Common myeloid progenitor, CD34-positive (primary cell): ENCODE data around the gene SDR42E1.

Experiments used
- CTCF ChIA-PET: fragments of 350-600 bp; sonication (Branson Sonifier 250); formaldehyde crosslinking; loops from one replicate; lab custom pipeline; 2021; ENCODE audit warnings: antibody characterized with exemption; lab: Charles Lee
- POLR2A ChIA-PET: fragments of 350-600 bp; sonication (Branson Sonifier 250); formaldehyde crosslinking; loops from one replicate; lab custom pipeline; 2021; ENCODE audit warnings: antibody characterized with exemption; lab: Charles Lee
- DNase-seq, 3 donors: peaks; one replicate each; pipeline versions ENCODE4 v3.0.0 to v3.0.0-alpha.2; 2013
- H3K27ac ChIP-seq, 2 experiments: 1 replicate in 1 of 2; 2 replicates in 1 of 2; pipeline ENCODE4 v1.7.0; 2013; ENCODE audit warnings: inconsistent platforms in 2 of 2, low read length in 2 of 2, mild to moderate bottlenecking in 2 of 2, low read depth in 1 of 2, moderate library complexity in 1 of 2; ENCODE audit not compliant: severe bottlenecking in 2 of 2, insufficient read depth in 1 of 2, poor library complexity in 1 of 2
- H3K27me3 ChIP-seq, 5 experiments: replicated peaks in 2 of 5; 1 replicate in 3 of 5; 2 replicates in 2 of 5; pipeline versions ENCODE4 v1.6.1 to v1.7.0; 2013; ENCODE audit warnings: low read length in 4 of 5, mild to moderate bottlenecking in 2 of 5, moderate library complexity in 2 of 5, inconsistent platforms in 1 of 5; ENCODE audit not compliant: insufficient read depth in 5 of 5, control insufficient read depth in 4 of 5
- H3K36me3 ChIP-seq, 4 experiments: 1 replicate in 2 of 4; 2 replicates in 2 of 4; pipeline versions ENCODE4 v1.6.1 to v1.7.0; 2013; ENCODE audit warnings: low read length in 3 of 4, control low read depth in 1 of 4, mild to moderate bottlenecking in 1 of 4; ENCODE audit not compliant: control insufficient read depth in 4 of 4, insufficient read depth in 4 of 4
- H3K4me1 ChIP-seq, 4 experiments: 1 replicate in 3 of 4; 2 replicates in 1 of 4; pipeline versions ENCODE4 v1.6.1 to v1.7.1; 2013; ENCODE audit warnings: low read length in 3 of 4, mild to moderate bottlenecking in 3 of 4, control low read depth in 1 of 4, inconsistent platforms in 1 of 4, moderate library complexity in 1 of 4; ENCODE audit not compliant: control insufficient read depth in 4 of 4, insufficient read depth in 4 of 4; ENCODE audit errors: control extremely low read depth in 1 of 4
- H3K4me3 ChIP-seq, 7 experiments: 1 replicate in 4 of 7; 2 replicates in 3 of 7; pipeline versions ENCODE4 v1.5.1 to v1.7.0; 2013; ENCODE audit warnings: mild to moderate bottlenecking in 7 of 7, low read length in 6 of 7, moderate library complexity in 6 of 7, inconsistent platforms in 2 of 7, low read depth in 2 of 7, control low read depth in 1 of 7; ENCODE audit not compliant: insufficient read depth in 4 of 7, control insufficient read depth in 1 of 7; ENCODE audit errors: extremely low read depth in 1 of 7
- H3K9me3 ChIP-seq, 5 experiments: 1 replicate in 4 of 5; 2 replicates in 1 of 5; pipeline versions ENCODE4 v1.6.1 to v1.7.1; 2013; ENCODE audit warnings: low read length in 4 of 5, mild to moderate bottlenecking in 2 of 5, inconsistent platforms in 1 of 5, low read depth in 1 of 5, moderate library complexity in 1 of 5; ENCODE audit not compliant: control insufficient read depth in 4 of 5, insufficient read depth in 2 of 5; ENCODE audit errors: control extremely low read depth in 1 of 5
- WGBS: methylation state at CpG from one replicate; pipeline ENCODE4 v1.1.5; 2013; ENCODE audit not compliant: insufficient coverage; 5-methylcytosine and 5-hydroxymethylcytosine counted together

SDR42E1 gene

DNA sequence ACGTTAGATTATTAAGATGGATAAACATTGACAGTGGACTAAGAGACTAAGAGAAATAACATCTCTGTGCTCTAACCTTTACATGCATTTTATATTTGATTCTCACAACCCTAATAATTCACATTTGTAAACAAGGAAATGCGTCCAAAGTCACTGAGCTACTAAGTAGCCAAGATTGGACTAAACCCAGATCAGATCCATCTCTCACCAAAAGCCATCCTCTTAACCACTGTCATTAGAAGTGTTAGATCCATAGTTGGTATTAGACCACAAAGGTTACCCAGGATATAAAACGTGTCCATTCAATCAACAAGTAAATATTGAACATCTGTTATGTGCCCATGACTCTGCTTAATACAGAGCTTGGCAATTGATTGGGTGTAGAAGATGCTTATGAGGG, 29.0 kb upstream of the SDR42E1 start:
- Histone ChIP-seq H3K27me3 (peaks cover 0 to 14% (median 6%) of the 10 kb centered on the region in 5 experiments), H3K36me3 (no peaks in the 10 kb centered on the region), H3K4me1 (no peaks in the 10 kb centered on the region), H3K9me3 (no peaks in the 10 kb centered on the region), H3K4me3 (no peak overlapping the region), H3K27ac (no peak overlapping the region)
- ChIA-PET CTCF (interaction anchor here (1.2 kb wide), 1 partner anchor 189 kb away, joined by 3 read pairs; no protein-coding TSS in a partner anchor), POLR2A (no interaction called here)
- 75% methylated on average over 1 of the region's 3 CpGs for WGBS
- no peak for DNase-seq

DNA sequence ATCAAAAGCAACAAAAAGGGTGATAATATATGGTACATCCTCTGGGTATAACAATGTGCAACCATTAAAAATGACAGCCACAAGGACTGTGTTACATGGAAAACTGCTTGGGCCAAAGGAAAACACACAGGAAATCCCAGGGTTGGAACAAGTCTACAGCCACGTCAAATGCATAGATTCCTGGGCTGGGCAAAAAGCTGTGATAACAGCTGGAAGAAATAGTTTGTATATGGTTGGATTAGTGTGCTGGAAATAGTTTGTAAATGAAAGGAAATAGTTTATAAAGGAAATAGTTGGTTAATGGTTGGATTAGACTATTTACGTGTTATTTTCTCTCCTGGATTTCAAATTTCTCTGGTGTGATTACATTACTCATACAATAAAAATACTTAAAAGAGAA, 26.4 kb upstream of the SDR42E1 start:
- DNase-seq, result no peak
- H3K9me3 ChIP-seq, result no peaks in the 10 kb centered on the region
- CTCF ChIA-PET, result no interaction called here
- 57% methylated on average over 1 of the region's 2 CpGs for WGBS
- no peak overlapping the region for H3K27ac ChIP-seq
- H3K36me3 ChIP-seq, result no peaks in the 10 kb centered on the region
- H3K27me3 ChIP-seq, result peaks cover 0 to 20% (median 6%) of the 10 kb centered on the region in 5 experiments
- POLR2A ChIA-PET, result no interaction called here
- no peaks in the 10 kb centered on the region for H3K4me1 ChIP-seq
- H3K4me3 ChIP-seq, result no peak overlapping the region

DNA sequence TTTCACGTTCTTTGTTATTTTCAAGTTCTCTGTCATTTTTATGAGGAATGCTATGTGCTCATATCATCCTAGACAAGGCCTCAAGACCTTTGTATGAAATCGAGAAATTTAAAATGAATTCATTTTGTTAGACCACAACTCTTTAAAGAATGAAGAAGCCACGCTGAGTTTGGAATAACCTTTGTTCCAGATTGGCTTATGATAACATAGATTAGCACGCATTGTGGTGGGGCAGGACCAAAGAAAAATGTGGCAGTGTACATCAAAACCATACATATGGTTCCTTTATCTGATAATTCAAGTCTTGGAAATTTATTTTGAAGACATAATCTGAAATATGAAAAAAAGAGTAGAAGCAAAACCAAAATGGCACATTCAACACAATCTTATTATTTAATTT, 26.0 kb upstream of the SDR42E1 start:
- Histone ChIP-seq H3K36me3 (no peaks in the 10 kb centered on the region), H3K27ac (no peak overlapping the region), H3K9me3 (no peaks in the 10 kb centered on the region), H3K4me3 (no peak overlapping the region), H3K27me3 (peaks cover 0 to 20% (median 6%) of the 10 kb centered on the region in 5 experiments), H3K4me1 (no peaks in the 10 kb centered on the region)
- no peak for DNase-seq
- POLR2A ChIA-PET, result no interaction called here
- WGBS, result no CpG with 5 or more reads among the region's 4 CpGs
- CTCF ChIA-PET, result no interaction called here

DNA sequence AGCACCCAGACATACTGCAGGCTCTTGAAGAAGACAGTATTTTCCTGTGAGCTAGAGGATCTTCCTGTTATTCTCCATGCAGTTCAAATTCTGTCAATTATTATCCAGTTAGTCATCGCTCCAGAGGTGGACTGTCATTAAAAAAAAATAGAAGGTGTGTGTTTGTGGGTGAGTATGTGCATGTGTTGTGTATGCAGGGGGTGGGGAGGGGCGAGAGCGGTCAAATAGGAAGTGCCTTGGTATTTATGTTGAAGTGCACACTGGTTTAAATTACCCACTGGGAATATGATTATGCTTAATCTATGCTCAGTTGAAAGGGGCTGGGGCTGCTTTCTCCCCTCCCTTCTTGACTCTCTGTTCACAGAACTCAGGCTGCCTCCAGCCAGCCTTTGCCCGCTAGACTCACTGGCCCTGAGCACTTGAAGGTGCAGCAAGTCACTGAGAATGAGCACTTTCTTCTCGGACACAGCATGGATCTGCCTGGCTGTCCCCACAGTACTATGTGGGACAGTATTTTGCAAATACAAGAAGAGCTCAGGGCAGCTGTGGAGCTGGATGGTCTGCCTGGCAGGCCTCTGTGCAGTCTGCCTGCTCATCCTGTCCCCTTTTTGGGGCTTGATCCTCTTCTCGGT, 23.8 kb upstream of the SDR42E1 start, which contains the start of gene HSD17B2:
Gene HSD17B2 (plus strand): TSS at position 273 of the 632 bp plus-strand sequence. CDS start 172 bp downstream, at position 445.
- no peaks in the 10 kb centered on the region for H3K36me3 ChIP-seq
- ChIA-PET POLR2A (no interaction called here), CTCF (interaction anchor here (1.2 kb wide), 1 partner anchor 10 kb away, joined by 3 read pairs; no protein-coding TSS in a partner anchor)
- no peaks in the 10 kb centered on the region for H3K4me1 ChIP-seq
- H3K27ac ChIP-seq, result no peak within 1 kb of the TSS
- no peak within 1 kb of the TSS for H3K4me3 ChIP-seq
- no peak for DNase-seq
- peaks cover 0 to 20% (median 6%) of the 10 kb centered on the region in 5 experiments for H3K27me3 ChIP-seq
- WGBS, result 77% methylated on average over 5 of the region's 6 CpGs
- no peaks in the 10 kb centered on the region for H3K9me3 ChIP-seq

DNA sequence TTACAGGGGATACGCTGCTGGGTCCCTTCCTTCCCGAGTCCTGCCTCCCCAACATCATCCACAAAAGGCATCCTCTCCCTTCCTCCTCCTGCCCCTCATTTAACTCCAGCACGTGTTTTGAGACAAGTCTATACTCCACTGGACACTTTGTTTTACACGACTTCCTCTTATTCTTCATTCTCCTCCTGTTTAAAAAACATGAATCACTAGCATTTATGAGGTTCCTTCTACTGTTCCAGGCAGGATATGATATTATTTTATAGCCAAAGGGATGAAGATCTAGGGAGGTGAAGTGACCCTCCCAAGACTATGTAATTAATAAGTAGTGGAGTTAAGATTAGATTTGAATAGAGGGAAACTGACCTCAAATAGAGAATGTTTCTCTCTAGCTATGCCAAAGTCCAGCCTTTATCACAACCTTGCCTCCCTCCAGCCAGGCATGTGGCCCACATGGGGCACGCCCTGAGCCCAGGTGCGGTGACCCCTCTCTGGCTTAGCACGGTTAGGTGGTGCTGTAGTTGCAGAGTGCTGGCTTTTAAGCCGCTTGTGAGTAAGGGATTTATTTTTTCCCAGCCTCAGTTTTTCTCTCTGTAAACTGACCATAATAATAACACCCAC, 22.5 kb upstream of the SDR42E1 start:
- POLR2A ChIA-PET, result no interaction called here

DNA sequence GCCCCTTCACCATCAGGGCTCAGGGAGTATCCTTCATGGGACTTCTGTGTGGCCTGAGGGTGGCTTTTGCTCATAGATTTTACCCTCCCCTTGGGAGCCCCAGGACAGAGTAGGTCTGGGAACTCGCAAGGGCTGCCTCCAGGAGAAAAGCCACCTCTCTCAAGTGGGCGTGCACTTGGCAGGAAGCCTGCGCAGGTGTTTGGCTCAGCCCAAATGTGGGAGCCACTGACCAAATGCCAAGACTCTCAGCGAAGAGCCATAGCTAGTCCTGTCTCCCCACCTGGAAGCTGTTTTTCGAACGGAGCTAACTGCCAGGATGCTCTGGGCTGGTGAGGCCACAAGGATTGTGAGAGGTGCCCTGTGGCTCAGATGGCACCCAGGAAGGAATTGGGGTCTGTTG, 21.7 kb upstream of the SDR42E1 start:
- Histone ChIP-seq H3K27ac (no peak overlapping the region), H3K4me1 (no peaks in the 10 kb centered on the region), H3K36me3 (no peaks in the 10 kb centered on the region), H3K4me3 (no peak overlapping the region), H3K27me3 (peaks cover 0 to 11% (median 6%) of the 10 kb centered on the region in 5 experiments), H3K9me3 (no peaks in the 10 kb centered on the region)
- 93% methylated on average over 4 of the region's 6 CpGs for WGBS
- ChIA-PET CTCF (no interaction called here), POLR2A (no interaction called here)
- DNase-seq, result no peak

More for the DNA sequence above, 22.5 kb upstream of the SDR42E1 start:
- Histone ChIP-seq H3K27ac (no peak overlapping the region), H3K36me3 (no peaks in the 10 kb centered on the region), H3K4me1 (no peaks in the 10 kb centered on the region), H3K9me3 (no peaks in the 10 kb centered on the region), H3K27me3 (peaks cover 0 to 14% (median 6%) of the 10 kb centered on the region in 5 experiments), H3K4me3 (no peak overlapping the region)
- no peak for DNase-seq
- 62% methylated on average over 3 of the region's 8 CpGs for WGBS
- CTCF ChIA-PET, result interaction anchor here (1.2 kb wide), 1 partner anchor 11 kb away, joined by 3 read pairs; no protein-coding TSS in a partner anchor
